Spleen (tissue), 11 donors: ENCODE data around the gene MYL12A. TPM values are rescaled to one million over a fixed set of nuclear protein-coding genes. Genes with fewer than 3 reads are reported as not detected.

Source experiments
- DNase-seq: peaks from one replicate; pipeline ENCODE4 v3.0.0-alpha.2; 2020
- H3K27ac ChIP-seq, 8 donors: fragments of 200-600 bp; sonication (generic) in 7 of 8; 1 replicate in 4 of 8; 2 replicates in 4 of 8; pipeline versions ENCODE4 v1.5.0 to v1.8.0; 2016 to 2021; ENCODE audit warnings: inconsistent platforms in 4 of 8, mild to moderate bottlenecking in 4 of 8, moderate library complexity in 1 of 8
- H3K27me3 ChIP-seq, 7 donors: fragments of 200-600 bp; sonication (generic) in 6 of 7; replicated peaks in 1 of 7; 1 replicate in 4 of 7; 2 replicates in 3 of 7; pipeline versions ENCODE4 v1.5.0 to v1.8.0; 2016 to 2021; ENCODE audit warnings: inconsistent platforms in 3 of 7, mild to moderate bottlenecking in 1 of 7
- H3K36me3 ChIP-seq, 6 donors: fragments of 200-600 bp; sonication (generic) in 5 of 6; 1 replicate in 4 of 6; 2 replicates in 2 of 6; pipeline versions ENCODE4 v1.5.0 to v1.8.0; 2016 to 2021; ENCODE audit warnings: inconsistent platforms in 2 of 6
- H3K4me1 ChIP-seq, 6 donors: fragments of 200-600 bp; sonication (generic) in 5 of 6; 1 replicate in 3 of 6; 2 replicates in 3 of 6; pipeline versions ENCODE4 v1.5.0 to v1.8.0; 2016 to 2021; ENCODE audit warnings: inconsistent platforms in 3 of 6
- H3K4me3 ChIP-seq, 8 donors: fragments of 200-600 bp; sonication (generic) in 7 of 8; 1 replicate in 4 of 8; 2 replicates in 4 of 8; pipeline versions ENCODE4 v1.5.0 to v1.8.0; 2016 to 2021; ENCODE audit warnings: inconsistent platforms in 4 of 8, mild to moderate bottlenecking in 4 of 8, moderate library complexity in 2 of 8
- H3K9me3 ChIP-seq, 8 donors: fragments of 200-600 bp; sonication (generic) in 7 of 8; 1 replicate in 4 of 8; 2 replicates in 4 of 8; pipeline versions ENCODE4 v1.5.0 to v1.8.0; 2016 to 2021; ENCODE audit warnings: inconsistent platforms in 4 of 8
- POLR2A ChIP-seq, 3 donors: fragments of 450-650 bp; IDR thresholded peaks; one replicate each; pipeline ENCODE4 v1.5.1; 2017; ENCODE audit warnings: antibody characterized with exemption in 3 of 3, mild to moderate bottlenecking in 1 of 3
- POLR2AphosphoS5 ChIP-seq, 3 donors: sonication (generic); formaldehyde crosslinking; IDR thresholded peaks; one replicate each; pipeline ENCODE4 v1.5.1; 2017; ENCODE audit warnings: antibody characterized with exemption in 3 of 3
- WGBS, 5 donors: extraction: QIAGEN DNeasy Blood & Tissue Kit in 3 of 5; methylation state at CpG; one replicate each; pipeline versions ENCODE4 v1.1.5 to v1.1.7; 2013 to 2018; 5-methylcytosine and 5-hydroxymethylcytosine counted together
- intact Hi-C: fragments of 100-400 bp; cut with DNase I; formaldehyde crosslinking; loops from one replicate; pipeline ENCODE4 v1.15.0; 2023; ENCODE audit warnings: low total_unique reads
- polyA plus RNA-seq, 3 donors: library from polyadenylated mRNA; stranded (reverse); fragments of 200-250 nt; gene quantifications; one replicate each; pipeline ENCODE4 v1.2.1, GENCODE V29; 2013
- total RNA-seq, 7 donors: library from RNA; depleted of rRNA in 3 of 7; stranded (reverse); fragments of >200 nt in 3 of 7; fragmentation: NEBNext Ultra II Directional in 4 of 7; extraction: Animal tissue kit (Norgen Biotek cat#: 25700) in 4 of 7; gene quantifications; one replicate each; pipeline versions ENCODE4 v1.1.0 to v1.2.1, GENCODE V29; 2016 to 2021
- TF ChIP-seq, protein P1 (sequence below), 11 experiments: fragments of 200-600 bp in 7 of 11; fragments of 450-650 bp in 4 of 11; sonication (generic) in 4 of 11; IDR thresholded peaks in 8 of 11; conservative IDR thresholded peaks in 3 of 11; 1 replicate in 7 of 11; 2 replicates in 4 of 11; pipeline versions ENCODE4 v1.4.0 to v1.8.0; 2016 to 2021; ENCODE audit warnings: antibody characterized with exemption in 11 of 11, inconsistent platforms in 4 of 11, mild to moderate bottlenecking in 1 of 11
- donor health status: healthy with polysubstance abuse.
- donor health status: DM: no; HTN: no; CAD: no; lungs with moderate emphysema.
- donor health status: DM: no; HTN: no; CAD: no.
- donor health status: Bipolar disorder and iron deficiency.
- donor health status: healthy.
- donor health status: DM: no; HTN: no; CAD: no.
- donor health status: DM: yes; HTN: yes; CAD: no.

The MYL12A gene
- total and polyA plus RNA-seq, 10 donors, result 422 to 675 (median 586) TPM

DNA sequence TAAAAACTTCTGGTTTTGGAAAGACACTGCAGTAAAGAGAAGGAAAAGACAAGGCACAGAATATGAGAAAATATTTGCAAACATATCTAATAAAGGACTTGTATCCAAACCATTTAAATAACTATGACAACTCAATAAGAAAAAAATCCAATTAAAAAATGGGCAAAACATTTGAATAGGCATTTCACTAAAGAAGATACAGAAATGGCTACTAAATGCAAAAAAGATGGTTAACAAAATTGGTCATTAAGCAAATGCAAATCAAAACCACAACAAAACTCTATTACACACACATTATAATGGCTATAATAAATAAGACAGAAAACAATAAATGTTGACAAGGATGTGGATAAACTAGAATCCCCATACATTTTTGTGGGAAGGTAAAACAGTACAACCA lies 42.4 kb upstream of the MYL12A start:
- no peak for DNase-seq
- Histone ChIP-seq H3K9me3 (peaks cover 7 to 50% (median 45%) of the 10 kb centered on the region in 8 donors), H3K27ac (no peak overlapping the region), H3K4me1 (no peaks in the 10 kb centered on the region), H3K27me3 (no peaks in the 10 kb centered on the region), H3K4me3 (no peak overlapping the region), H3K36me3 (peaks cover 0 to 6% (median 0%) of the 10 kb centered on the region in 6 donors)
- TF ChIP-seq POLR2A (IDR thresholded peaks at IDR 0.05), result no peak
- TF ChIP-seq POLR2AphosphoS5 (IDR thresholded peaks at IDR 0.05), result no peak
- TF ChIP-seq, protein P1, sequence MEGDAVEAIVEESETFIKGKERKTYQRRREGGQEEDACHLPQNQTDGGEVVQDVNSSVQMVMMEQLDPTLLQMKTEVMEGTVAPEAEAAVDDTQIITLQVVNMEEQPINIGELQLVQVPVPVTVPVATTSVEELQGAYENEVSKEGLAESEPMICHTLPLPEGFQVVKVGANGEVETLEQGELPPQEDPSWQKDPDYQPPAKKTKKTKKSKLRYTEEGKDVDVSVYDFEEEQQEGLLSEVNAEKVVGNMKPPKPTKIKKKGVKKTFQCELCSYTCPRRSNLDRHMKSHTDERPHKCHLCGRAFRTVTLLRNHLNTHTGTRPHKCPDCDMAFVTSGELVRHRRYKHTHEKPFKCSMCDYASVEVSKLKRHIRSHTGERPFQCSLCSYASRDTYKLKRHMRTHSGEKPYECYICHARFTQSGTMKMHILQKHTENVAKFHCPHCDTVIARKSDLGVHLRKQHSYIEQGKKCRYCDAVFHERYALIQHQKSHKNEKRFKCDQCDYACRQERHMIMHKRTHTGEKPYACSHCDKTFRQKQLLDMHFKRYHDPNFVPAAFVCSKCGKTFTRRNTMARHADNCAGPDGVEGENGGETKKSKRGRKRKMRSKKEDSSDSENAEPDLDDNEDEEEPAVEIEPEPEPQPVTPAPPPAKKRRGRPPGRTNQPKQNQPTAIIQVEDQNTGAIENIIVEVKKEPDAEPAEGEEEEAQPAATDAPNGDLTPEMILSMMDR (IDR thresholded peaks at IDR 0.05 in 8 of 11, conservative IDR thresholded peaks at IDR 0.05 in 3 of 11), result no peak
- intact Hi-C loops, result no loop called here

DNA sequence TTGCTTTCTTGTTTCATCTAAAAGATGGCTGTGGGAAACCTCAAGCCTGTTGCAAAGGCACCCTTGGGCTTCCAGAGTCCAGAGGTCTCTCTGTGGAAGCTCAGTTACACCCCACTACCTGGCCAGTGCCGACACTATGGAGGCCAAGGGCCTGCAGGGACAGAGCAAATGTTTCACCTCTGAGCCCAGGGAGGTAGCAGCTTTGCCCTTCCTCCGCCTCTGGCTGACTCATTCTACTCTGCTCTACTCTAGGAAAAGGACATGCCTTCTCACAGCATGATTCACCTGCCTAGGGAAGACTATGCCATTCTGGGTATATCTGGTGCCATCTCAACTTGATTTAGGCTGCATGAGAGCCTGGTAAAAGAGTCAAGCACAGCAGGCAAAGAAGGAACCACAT lies 40.0 kb upstream of the MYL12A start:
- Histone ChIP-seq H3K4me3 (no peak overlapping the region), H3K27me3 (no peaks in the 10 kb centered on the region), H3K9me3 (peaks cover 4 to 38% (median 35%) of the 10 kb centered on the region in 8 donors), H3K4me1 (no peaks in the 10 kb centered on the region), H3K27ac (no peak overlapping the region), H3K36me3 (peaks cover 0 to 6% (median 0%) of the 10 kb centered on the region in 6 donors)
- 63 to 92% (median 87%) methylated on average over 2 of the region's 2 CpGs for WGBS, 5 donors
- no peak for DNase-seq
- intact Hi-C loops, result no loop called here
- TF ChIP-seq POLR2A (IDR thresholded peaks at IDR 0.05), result no peak
- TF ChIP-seq, protein P1 (IDR thresholded peaks at IDR 0.05 in 8 of 11, conservative IDR thresholded peaks at IDR 0.05 in 3 of 11), result no peak
- TF ChIP-seq POLR2AphosphoS5 (IDR thresholded peaks at IDR 0.05), result no peak

DNA sequence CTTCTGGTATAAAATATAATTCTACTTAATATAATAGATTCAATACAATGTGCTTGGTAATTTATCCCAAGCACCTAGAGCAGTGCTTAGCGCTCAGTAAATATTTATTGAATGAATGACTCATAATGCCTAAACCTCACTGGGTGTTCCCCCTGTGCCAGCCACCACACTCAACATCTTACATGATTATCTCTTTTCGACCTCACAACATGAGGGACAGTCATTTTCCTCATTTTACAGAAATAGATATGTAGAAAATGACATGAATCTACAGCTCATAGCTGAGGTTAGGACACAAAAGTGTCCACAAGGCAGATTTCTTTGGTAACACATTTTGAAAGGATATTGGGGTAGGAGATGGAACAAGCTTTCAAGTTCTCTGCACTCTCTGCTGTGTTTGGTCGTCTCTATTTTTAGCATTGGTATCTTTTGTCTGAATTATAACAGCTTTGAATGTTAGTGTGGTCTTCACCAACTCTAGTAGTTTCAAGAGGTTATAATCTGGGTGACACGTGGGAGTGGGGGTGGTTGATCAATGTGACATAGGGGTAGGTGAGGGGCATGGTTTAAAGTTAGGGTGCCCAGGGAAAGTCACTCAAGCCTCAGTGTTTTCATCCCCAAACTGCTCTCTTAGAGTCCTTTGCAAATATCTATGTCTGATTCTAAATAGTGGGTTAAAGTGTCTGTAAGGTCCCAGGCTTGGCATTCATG lies 37.6 kb upstream of the MYL12A start:
- TF ChIP-seq POLR2AphosphoS5 (IDR thresholded peaks at IDR 0.05), result no peak
- no peak for TF ChIP-seq POLR2A (IDR thresholded peaks at IDR 0.05)
- TF ChIP-seq, protein P1 (IDR thresholded peaks at IDR 0.05 in 8 of 11, conservative IDR thresholded peaks at IDR 0.05 in 3 of 11), result no peak
- Histone ChIP-seq H3K36me3 (peaks cover 0 to 11% (median 0%) of the 10 kb centered on the region in 6 donors), H3K4me1 (peaks cover 0 to 12% (median 6%) of the 10 kb centered on the region in 6 donors), H3K27me3 (no peaks in the 10 kb centered on the region), H3K27ac (no peak overlapping the region), H3K4me3 (no peak overlapping the region), H3K9me3 (peaks cover 0 to 14% (median 13%) of the 10 kb centered on the region in 8 donors)
- DNase-seq, result no peak
- intact Hi-C loops, result no loop called here
- 75 to 81% (median 77%) methylated on average over 4 of the region's 4 CpGs for WGBS, 5 donors

DNA sequence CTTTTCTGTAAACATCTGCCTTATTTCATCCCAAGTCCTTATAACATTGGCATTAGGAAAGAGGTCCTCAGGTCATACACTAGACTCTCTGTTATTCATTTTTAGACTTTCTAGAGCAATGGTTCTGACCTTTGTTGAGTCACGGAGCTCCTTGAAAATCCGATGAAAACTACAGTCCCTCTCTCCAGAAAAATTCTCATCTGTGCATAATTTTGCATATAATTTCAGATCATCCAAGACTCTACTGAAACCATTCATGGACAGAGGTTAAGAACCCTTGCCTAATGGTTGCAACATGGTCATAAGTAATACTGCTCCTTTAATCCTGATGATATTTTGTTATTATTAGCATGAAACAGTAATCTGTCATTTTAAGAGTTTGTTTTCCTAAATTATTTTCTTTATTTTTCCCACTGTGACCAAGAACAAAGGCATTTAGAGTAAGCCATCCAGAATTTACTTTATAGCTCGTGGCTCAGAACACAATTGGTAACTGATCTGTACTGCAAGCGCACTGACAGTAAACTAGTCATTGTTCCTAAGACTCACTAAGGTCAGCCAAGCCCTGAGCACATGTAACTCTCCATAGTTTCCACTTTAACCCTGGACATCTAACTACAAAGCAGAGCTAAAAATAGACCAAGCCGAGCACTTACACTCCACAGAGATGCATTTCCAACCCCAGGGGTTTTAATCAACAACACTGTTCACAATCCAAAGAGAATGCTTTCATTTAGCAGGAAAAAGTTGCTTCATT lies 36.2 kb upstream of the MYL12A start:
- H3K27me3 ChIP-seq, result no peaks in the 10 kb centered on the region
- 64 to 84% (median 79%) methylated on average over 5 of the region's 5 CpGs for WGBS, 5 donors
- H3K4me1 ChIP-seq, result peaks cover 0 to 12% (median 6%) of the 10 kb centered on the region in 6 donors
- DNase-seq, result no peak
- H3K27ac ChIP-seq, result no peak overlapping the region
- H3K4me3 ChIP-seq, result no peak overlapping the region
- no peaks in the 10 kb centered on the region for H3K9me3 ChIP-seq
- intact Hi-C loops, result no loop called here
- peaks cover 0 to 6% (median 0%) of the 10 kb centered on the region in 6 donors for H3K36me3 ChIP-seq
- TF ChIP-seq, protein P1 (IDR thresholded peaks at IDR 0.05 in 8 of 11, conservative IDR thresholded peaks at IDR 0.05 in 3 of 11), result no peak
- TF ChIP-seq POLR2AphosphoS5 (IDR thresholded peaks at IDR 0.05) (no peak), POLR2A (IDR thresholded peaks at IDR 0.05) (no peak)
